HepG2 (cell line): ENCODE measurements around the gene ABHD12. TPM values are rescaled to one million over a fixed set of nuclear protein-coding genes. Genes with fewer than 3 reads are reported as not detected.

Experiments
- EEA1 ChIP-seq: sonication (generic); formaldehyde crosslinking; IDR thresholded peaks from 2 replicates; pipeline ENCODE4 v1.5.1; 2020; ENCODE audit warnings: mild to moderate bottlenecking, missing genetic modification reagents, borderline replicate concordance
- FIP1L1 ChIP-seq: fragments of 200-400 bp; formaldehyde crosslinking; IDR thresholded peaks from 2 replicates; pipeline ENCODE4 v1.6.1; 2018; ENCODE audit warnings: low read depth, mild to moderate bottlenecking, low read length, moderate library complexity, borderline replicate concordance; ENCODE audit not compliant: insufficient read depth
- GPBP1L1 ChIP-seq: sonication (generic); formaldehyde crosslinking; IDR thresholded peaks from 2 replicates; pipeline ENCODE4 v1.5.0; 2020; ENCODE audit warnings: mild to moderate bottlenecking, missing genetic modification reagents
- JARID2 ChIP-seq: sonication (generic); formaldehyde crosslinking; IDR thresholded peaks from 2 replicates; pipeline ENCODE4 v1.8.1; 2023; ENCODE audit warnings: missing genetic modification reagents, inconsistent platforms; ENCODE audit not compliant: insufficient replicate concordance
- MTF2 ChIP-seq: sonication (generic); formaldehyde crosslinking; IDR thresholded peaks from 2 replicates; pipeline ENCODE4 v1.5.0; 2020; ENCODE audit warnings: missing genetic modification reagents, borderline replicate concordance
- NAIF1 ChIP-seq: sonication (generic); formaldehyde crosslinking; IDR thresholded peaks from 2 replicates; pipeline ENCODE4 v1.5.0; 2020; ENCODE audit warnings: mild to moderate bottlenecking, missing genetic modification reagents, borderline replicate concordance
- NPAS2 ChIP-seq: sonication (generic); formaldehyde crosslinking; IDR thresholded peaks from 2 replicates; pipeline ENCODE4 v1.8.0; 2022; ENCODE audit warnings: mild to moderate bottlenecking, missing genetic modification reagents, borderline replicate concordance
- PHB2 ChIP-seq: fragments of 450-650 bp; IDR thresholded peaks from 2 replicates; pipeline ENCODE4 v1.6.1; 2018; ENCODE audit not compliant: partially characterized antibody
- SIX4 ChIP-seq: sonication (generic); formaldehyde crosslinking; IDR thresholded peaks from 2 replicates; pipeline ENCODE4 v1.4.0; 2020; ENCODE audit warnings: missing genetic modification reagents
- SMARCC2 ChIP-seq: fragments of 450-650 bp; IDR thresholded peaks from 2 replicates; pipeline ENCODE4 v1.6.1; 2017; ENCODE audit warnings: antibody characterized with exemption, mild to moderate bottlenecking
- SNAI1 ChIP-seq: sonication (generic); formaldehyde crosslinking; IDR thresholded peaks from 2 replicates; pipeline ENCODE4 v1.5.0; 2020; ENCODE audit warnings: mild to moderate bottlenecking, missing genetic modification reagents, borderline replicate concordance
- SOX5 ChIP-seq: IDR thresholded peaks from 2 replicates; pipeline ENCODE4 v1.6.1; 2016; ENCODE audit warnings: borderline replicate concordance
- TARDBP ChIP-seq: sonication (generic); formaldehyde crosslinking; IDR thresholded peaks from 2 replicates; pipeline ENCODE4 v1.8.0; 2022; ENCODE audit warnings: mild to moderate bottlenecking, missing genetic modification reagents
- TFDP1 ChIP-seq: IDR thresholded peaks from 2 replicates; pipeline ENCODE4 v1.6.1; 2016; ENCODE audit warnings: missing compliant biosample characterization, missing genetic modification reagents, borderline replicate concordance
- ZFP36L1 ChIP-seq: sonication (generic); formaldehyde crosslinking; IDR thresholded peaks from 2 replicates; pipeline ENCODE4 v1.8.0; 2022; ENCODE audit warnings: mild to moderate bottlenecking, missing genetic modification reagents, moderate library complexity
- ZNF383 ChIP-seq: sonication (generic); formaldehyde crosslinking; IDR thresholded peaks from 2 replicates; pipeline ENCODE4 v1.4.0; 2020; ENCODE audit warnings: missing genetic modification reagents, mild to moderate bottlenecking, borderline replicate concordance
- ZNF619 ChIP-seq: sonication (generic); formaldehyde crosslinking; IDR thresholded peaks from 2 replicates; pipeline ENCODE4 v1.4.0; 2020; ENCODE audit warnings: mild to moderate bottlenecking, missing genetic modification reagents
- ZNF710 ChIP-seq: sonication (generic); formaldehyde crosslinking; IDR thresholded peaks from 2 replicates; pipeline ENCODE4 v1.5.0; 2020; ENCODE audit warnings: mild to moderate bottlenecking, missing genetic modification reagents, borderline replicate concordance
- ZNF782 ChIP-seq: sonication (generic); formaldehyde crosslinking; IDR thresholded peaks from 2 replicates; pipeline ENCODE4 v1.4.0; 2020; ENCODE audit warnings: missing genetic modification reagents, mild to moderate bottlenecking, borderline replicate concordance
- polyA plus RNA-seq, 8 experiments: library from polyadenylated mRNA; depleted of rRNA in 3 of 8; stranded (reverse) in 7 of 8; unstranded in 1 of 8; fragments of >200 nt; fragmentation: Illumina TruSeq in 4 of 8; extraction: Trizol in 4 of 8; gene quantifications; 2 replicates each; pipeline versions ENCODE4 v1.2.1 to v1.2.3, GENCODE V29; 2011 to 2016; ENCODE audit warnings: low read depth in 4 of 8, missing spikeins in 1 of 8, mixed read lengths in 1 of 8; ENCODE audit not compliant: insufficient read depth in 1 of 8
- total RNA-seq, 5 experiments: library from RNA; depleted of rRNA; stranded (reverse); fragments of >200 nt; fragmentation: Illumina TruSeq; extraction: Trizol; gene quantifications; 2 replicates each; pipeline ENCODE4 v1.2.3, GENCODE V29; 2016; ENCODE audit warnings: low read depth in 1 of 5
- TF ChIP-seq, protein P1 (sequence below): sonication (generic); formaldehyde crosslinking; IDR thresholded peaks from 2 replicates; pipeline ENCODE4 v1.8.0; 2022; ENCODE audit warnings: missing genetic modification reagents, mild to moderate bottlenecking, inconsistent platforms, borderline replicate concordance
- TF ChIP-seq, protein P2 (sequence below): sonication (generic); formaldehyde crosslinking; IDR thresholded peaks from 2 replicates; pipeline ENCODE4 v1.9.0; 2021; ENCODE audit warnings: missing genetic modification reagents, borderline replicate concordance

ABHD12 gene
- total and polyA plus RNA-seq, 2 of the 13 experiments (the other 11 are each of a cell fraction or from before 2014, with no cell fraction given) = 23.5 to 72.1 TPM

DNA sequence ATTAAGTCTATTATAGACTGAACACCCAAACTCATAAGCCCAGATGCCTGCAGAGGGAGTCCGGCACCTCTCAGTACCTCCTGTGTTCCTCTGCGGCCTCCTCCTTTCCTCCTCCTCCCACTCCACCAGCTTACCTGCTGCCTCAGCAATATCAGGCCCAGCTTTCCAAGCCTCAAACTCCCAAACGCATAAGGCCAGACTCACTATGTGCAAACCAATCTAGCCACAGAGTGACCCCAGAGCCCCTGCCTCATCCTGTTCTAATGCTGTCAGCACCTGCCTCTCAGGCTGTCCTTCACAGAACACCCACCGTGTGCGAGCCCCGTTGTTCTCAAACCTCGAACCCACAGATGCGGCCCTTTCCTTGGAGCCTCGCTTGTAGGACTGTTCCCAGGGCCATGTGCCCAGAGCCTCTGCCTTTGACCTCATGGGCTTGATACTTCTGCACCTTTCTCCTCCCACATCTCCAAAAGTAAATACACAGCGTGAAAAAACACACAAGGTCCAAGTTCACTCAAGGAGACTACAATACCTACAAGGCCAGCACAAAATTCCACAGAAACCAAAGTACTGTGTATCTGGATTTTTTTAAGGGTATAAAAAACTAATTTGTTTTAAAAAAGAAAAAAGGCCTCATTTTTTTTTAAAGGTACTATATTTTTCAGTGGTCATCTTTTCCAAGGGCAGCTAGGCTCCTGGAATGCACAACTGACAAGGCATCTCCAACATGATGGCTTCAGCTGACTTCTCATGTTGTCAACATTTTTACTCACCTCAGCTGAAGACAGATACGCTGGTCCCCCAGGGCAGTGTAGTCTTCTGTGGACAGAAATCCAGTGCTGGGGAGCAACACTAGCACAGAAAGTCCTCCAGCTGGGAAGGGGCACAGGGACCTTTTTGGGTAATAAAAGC lies 52.3 kb downstream of the ABHD12 start (continued):
- no peak for TF ChIP-seq PHB2
- no peak for TF ChIP-seq SMARCC2
- TF ChIP-seq JARID2 (CRISPR knock-in tag) = no peak
- TF ChIP-seq ZNF710 (CRISPR knock-in tag) = no peak; the same call in 1 of the 2 replicates
- peak; percentile 97 for TF ChIP-seq TFDP1 (CRISPR knock-in tag)
- no peak for TF ChIP-seq FIP1L1
- TF ChIP-seq, protein P1, sequence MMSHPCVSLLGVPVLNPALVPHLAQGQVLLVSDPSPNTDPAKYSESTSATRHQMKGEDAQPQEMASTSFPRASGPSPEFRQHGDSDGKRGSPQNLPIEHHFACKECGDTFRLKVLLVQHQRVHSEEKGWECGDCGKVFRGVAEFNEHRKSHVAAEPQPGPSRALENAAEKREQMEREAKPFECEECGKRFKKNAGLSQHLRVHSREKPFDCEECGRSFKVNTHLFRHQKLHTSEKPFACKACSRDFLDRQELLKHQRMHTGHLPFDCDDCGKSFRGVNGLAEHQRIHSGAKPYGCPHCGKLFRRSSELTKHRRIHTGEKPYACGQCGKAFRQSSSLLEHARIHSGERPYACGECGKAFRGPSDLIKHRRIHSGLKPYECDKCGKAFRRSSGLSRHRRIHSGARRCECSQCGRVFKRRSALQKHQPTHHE (CRISPR knock-in tag) = no peak
- no peak for TF ChIP-seq EEA1
- peak; percentile 91 for TF ChIP-seq SOX5 (CRISPR knock-in tag)
- TF ChIP-seq NAIF1 (CRISPR knock-in tag) = peak; percentile 72; the same call in 1 of the 2 replicates
- no peak for TF ChIP-seq SNAI1 (CRISPR knock-in tag)
- TF ChIP-seq, protein P2, sequence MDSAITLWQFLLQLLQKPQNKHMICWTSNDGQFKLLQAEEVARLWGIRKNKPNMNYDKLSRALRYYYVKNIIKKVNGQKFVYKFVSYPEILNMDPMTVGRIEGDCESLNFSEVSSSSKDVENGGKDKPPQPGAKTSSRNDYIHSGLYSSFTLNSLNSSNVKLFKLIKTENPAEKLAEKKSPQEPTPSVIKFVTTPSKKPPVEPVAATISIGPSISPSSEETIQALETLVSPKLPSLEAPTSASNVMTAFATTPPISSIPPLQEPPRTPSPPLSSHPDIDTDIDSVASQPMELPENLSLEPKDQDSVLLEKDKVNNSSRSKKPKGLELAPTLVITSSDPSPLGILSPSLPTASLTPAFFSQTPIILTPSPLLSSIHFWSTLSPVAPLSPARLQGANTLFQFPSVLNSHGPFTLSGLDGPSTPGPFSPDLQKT (CRISPR knock-in tag) = no peak; the same call in 1 of the 2 replicates
- no peak for TF ChIP-seq ZNF383 (CRISPR knock-in tag)
- TF ChIP-seq SIX4 = peak; percentile 41; the same call in 1 of the 2 replicates
- peak; percentile 86; the same call in 1 of the 2 replicates for TF ChIP-seq ZFP36L1 (CRISPR knock-in tag)
- no peak for TF ChIP-seq NPAS2 (CRISPR knock-in tag)
- TF ChIP-seq ZNF619 (CRISPR knock-in tag) = no peak
- no peak for TF ChIP-seq MTF2 (CRISPR knock-in tag)
- TF ChIP-seq TARDBP (CRISPR knock-in tag) = peak; percentile 80; the same call in 1 of the 2 replicates
- 0 out of 2 replicates have a peak, but pooled peaks have one; percentile 72 for TF ChIP-seq ZNF782
- TF ChIP-seq GPBP1L1 = no peak
